ENCODE data around the gene PDZK1. TPM values are rescaled to one million over a fixed set of nuclear protein-coding genes. Genes with fewer than 3 reads are reported as not detected.
A peak's percentile ranks its signal among the peaks of the same experiment; 100 is the strongest.

Gene PDZK1
- total RNA-seq, 3 donors from 2014 or later = 1.1 to 1.2 TPM; not detected in 1

GRCh38 chr1:145695821-145696629 lies 11.1 kb downstream of the PDZK1 start:
- H3K4me3 ChIP-seq = no peak overlapping the region
- TF ChIP-seq CTCF (IDR thresholded peaks at IDR 0.05) = no peak
- intact Hi-C loops (cut with DNase I, micrococcal nuclease) = no loop called here
- no peaks in the 10 kb centered on the region for H3K36me3 ChIP-seq (ENCODE audit: low read depth)
- no peaks in the 10 kb centered on the region for H3K4me1 ChIP-seq (ENCODE audit: low read depth)
- DNase-seq = no peak
- ATAC-seq = no peak
- no peaks in the 10 kb centered on the region for H3K9me3 ChIP-seq

- ATAC-seq (no peak), DNase-seq (no peak)
- TF ChIP-seq CTCF (IDR thresholded peaks at IDR 0.05) = no peak
- H3K4me1 ChIP-seq (ENCODE audit: low read depth) = peaks cover 8% of the 10 kb centered on the region
- H3K36me3 ChIP-seq (ENCODE audit: low read depth) = no peaks in the 10 kb centered on the region
- H3K9me3 ChIP-seq = no peaks in the 10 kb centered on the region
- intact Hi-C loops (cut with DNase I, micrococcal nuclease) = no loop called here
- no peak overlapping the region for H3K4me3 ChIP-seq
Observed at GRCh38 chr1:145692785-145693443, 14.3 kb downstream of the PDZK1 start.

- TF ChIP-seq CTCF (IDR thresholded peaks at IDR 0.05) = no peak
- ATAC-seq (peak; percentile 93), DNase-seq (peak in 1 of 3 donors; percentile 49)
- intact Hi-C loops (cut with DNase I, micrococcal nuclease) = no loop called here
- no peaks in the 10 kb centered on the region for H3K9me3 ChIP-seq
- H3K4me1 ChIP-seq (ENCODE audit: low read depth) = peaks cover 8% of the 10 kb centered on the region
- H3K4me3 ChIP-seq = no peak overlapping the region
- H3K36me3 ChIP-seq (ENCODE audit: low read depth) = no peaks in the 10 kb centered on the region
Observed at GRCh38 chr1:145690587-145691558, 16.3 kb downstream of the PDZK1 start.

- Histone ChIP-seq H3K9me3 (no peaks in the 10 kb centered on the region), H3K36me3 (ENCODE audit: low read depth) (no peaks in the 10 kb centered on the region), H3K4me3 (no peak overlapping the region), H3K4me1 (ENCODE audit: low read depth) (peaks cover 8% of the 10 kb centered on the region)
- intact Hi-C loops (cut with DNase I, micrococcal nuclease) = no loop called here
- DNase-seq (no peak), ATAC-seq (no peak)
- TF ChIP-seq CTCF (IDR thresholded peaks at IDR 0.05) = no peak
Observed at GRCh38 chr1:145689922-145690321, 17.2 kb downstream of the PDZK1 start.

- TF ChIP-seq CTCF (IDR thresholded peaks at IDR 0.05) = no peak
- DNase-seq (no peak), ATAC-seq (no peak)
- Histone ChIP-seq H3K4me1 (ENCODE audit: low read depth) (peaks cover 8% of the 10 kb centered on the region), H3K9me3 (no peaks in the 10 kb centered on the region), H3K4me3 (no peak overlapping the region), H3K36me3 (ENCODE audit: low read depth) (no peaks in the 10 kb centered on the region)
- intact Hi-C loops (cut with DNase I, micrococcal nuclease) = no loop called here
Observed at GRCh38 chr1:145688924-145689323, 18.2 kb downstream of the PDZK1 start.
